Left lung (tissue), 10 donors: ENCODE data around the gene RAB7A. TPM values are rescaled to one million over a fixed set of nuclear protein-coding genes. Genes with fewer than 3 reads are reported as not detected.

Source experiments
- ATAC-seq: fragments of 200-7000 bp; cut with Tn5 transposase; one replicate; pipeline ENCODE4 v1.9.1; 2020; ENCODE audit warnings: moderate library complexity
- DNase-seq, 4 donors: peaks; one replicate each; pipeline ENCODE4 v3.0.0-alpha.2; 2013 to 2020
- H3K27ac ChIP-seq, 2 donors: fragments of 200-600 bp; sonication (generic) in 1 of 2; one replicate each; pipeline versions ENCODE4 v1.5.0 to v1.8.0; 2020 to 2021
- H3K27me3 ChIP-seq, 2 donors: fragments of 200-600 bp; sonication (generic) in 1 of 2; one replicate each; pipeline versions ENCODE4 v1.5.0 to v1.8.0; 2020 to 2021
- H3K36me3 ChIP-seq, 2 donors: fragments of 200-600 bp; sonication (generic) in 1 of 2; one replicate each; pipeline versions ENCODE4 v1.5.0 to v1.8.0; 2020 to 2021
- H3K4me1 ChIP-seq, 2 donors: fragments of 200-600 bp; one replicate each; pipeline ENCODE4 v1.8.0; 2021
- H3K4me3 ChIP-seq, 2 donors: fragments of 200-600 bp; sonication (generic) in 1 of 2; one replicate each; pipeline versions ENCODE4 v1.5.0 to v1.8.0; 2020 to 2021; ENCODE audit warnings: mild to moderate bottlenecking in 1 of 2
- H3K9me3 ChIP-seq, 2 donors: fragments of 200-600 bp; sonication (generic) in 1 of 2; one replicate each; pipeline versions ENCODE4 v1.5.0 to v1.8.0; 2020 to 2021
- CTCF ChIP-seq, 2 donors: fragments of 200-600 bp; sonication (generic) in 1 of 2; IDR thresholded peaks; one replicate each; pipeline versions ENCODE4 v1.5.0 to v1.8.0; 2021; ENCODE audit warnings: antibody characterized with exemption in 2 of 2
- intact Hi-C, 2 donors: fragments of 100-400 bp; cut with DNase I; formaldehyde crosslinking; loops; one replicate each; pipeline versions ENCODE4 v1.11.2 to v1.14.2; 2022
- polyA plus RNA-seq, 6 donors: library from polyadenylated mRNA; unstranded; fragments of 120-200 nt; gene quantifications; one replicate each; pipeline ENCODE4 v1.2.1, GENCODE V29; 2013; ENCODE audit not compliant: insufficient read length in 6 of 6
- total RNA-seq, 2 donors: library from RNA; stranded (reverse); fragmentation: NEBNext Ultra II Directional; extraction: Animal tissue kit (Norgen Biotek cat#: 25700); gene quantifications; one replicate each; pipeline ENCODE4 v1.2.1, GENCODE V29; 2021
- donor health status: DM: no; HTN: yes; CAD: no.
- donor health status: DM: no; HTN: no; CAD: no.

RAB7A gene
- total and polyA plus RNA-seq, 8 donors: 162 to 336 (median 195) TPM

GRCh38 chr3:128693696-128694095 lies 32.3 kb upstream of the RAB7A start:
- Histone ChIP-seq H3K27me3 (no peaks in the 10 kb centered on the region), H3K27ac (no peak overlapping the region), H3K4me3 (no peak overlapping the region), H3K9me3 (no peaks in the 10 kb centered on the region), H3K36me3 (no peaks in the 10 kb centered on the region), H3K4me1 (peaks cover 0 to 6% of the 10 kb centered on the region in 2 donors)
- no peak for ATAC-seq
- no peak for TF ChIP-seq CTCF (IDR thresholded peaks at IDR 0.05)
- no peak for DNase-seq
- intact Hi-C loops: no loop called here

- intact Hi-C loops: no loop called here
- H3K27me3 ChIP-seq: no peaks in the 10 kb centered on the region
Observed at GRCh38 chr3:128697341-128697740, 28.6 kb upstream of the RAB7A start.

GRCh38 chr3:128698211-128699047 lies 27.6 kb upstream of the RAB7A start:
- ATAC-seq: peak; percentile 86

More at GRCh38 chr3:128697341-128697740, 28.6 kb upstream of the RAB7A start:
- DNase-seq: no peak
- H3K4me1 ChIP-seq: peaks cover 0 to 22% of the 10 kb centered on the region in 2 donors
- peak overlapping the region in 1 of 2 donors; percentile 55 for H3K27ac ChIP-seq
- H3K9me3 ChIP-seq: no peaks in the 10 kb centered on the region
- TF ChIP-seq CTCF (IDR thresholded peaks at IDR 0.05): no peak
- H3K36me3 ChIP-seq: no peaks in the 10 kb centered on the region
- H3K4me3 ChIP-seq: no peak overlapping the region
- ATAC-seq: no peak

GRCh38 chr3:128701342-128702212 lies 24.4 kb upstream of the RAB7A start:
- no peak for DNase-seq
- Histone ChIP-seq H3K36me3 (no peaks in the 10 kb centered on the region), H3K27ac (peak overlapping the region in 1 of 2 donors; percentile 33), H3K4me1 (peaks cover 0 to 49% of the 10 kb centered on the region in 2 donors), H3K9me3 (no peaks in the 10 kb centered on the region), H3K4me3 (no peak overlapping the region), H3K27me3 (no peaks in the 10 kb centered on the region)
- ATAC-seq: no peak
- no peak for TF ChIP-seq CTCF (IDR thresholded peaks at IDR 0.05)
- intact Hi-C loops: no loop called here

More at GRCh38 chr3:128698211-128699047, 27.6 kb upstream of the RAB7A start:
- Histone ChIP-seq H3K27me3 (no peaks in the 10 kb centered on the region), H3K4me1 (peaks cover 0 to 31% of the 10 kb centered on the region in 2 donors), H3K4me3 (peak overlapping the region; percentile 47 to 49), H3K9me3 (no peaks in the 10 kb centered on the region), H3K36me3 (no peaks in the 10 kb centered on the region), H3K27ac (peak overlapping the region in 1 of 2 donors; percentile 71)
- DNase-seq: peak in 3 of 4 donors; percentile 39 to 88 (median 45)
- intact Hi-C loops: no loop called here
- TF ChIP-seq CTCF (IDR thresholded peaks at IDR 0.05): no peak

GRCh38 chr3:128702391-128702790 lies 23.6 kb upstream of the RAB7A start:
- Histone ChIP-seq H3K4me3 (no peak overlapping the region), H3K27ac (peak overlapping the region in 1 of 2 donors; percentile 33), H3K36me3 (no peaks in the 10 kb centered on the region), H3K9me3 (no peaks in the 10 kb centered on the region), H3K27me3 (no peaks in the 10 kb centered on the region), H3K4me1 (peaks cover 0 to 49% of the 10 kb centered on the region in 2 donors)
- no peak for DNase-seq
- no peak for TF ChIP-seq CTCF (IDR thresholded peaks at IDR 0.05)
- intact Hi-C loops: no loop called here
- no peak for ATAC-seq
